Stimulated activated CD8-positive, alpha-beta memory T cell treated with anti-CD3 and anti-CD28 coated beads, Interleukin-15, amount 100 ng/mL, for 48 hours (primary cell): ENCODE data around the gene FRAT1.
"Not testable (repeated sequence)": the region's sequence is repeated elsewhere in the genome, so short reads cannot be mapped to it uniquely, and the experiment has no call there.

Experiments
- DNase-seq, 2 donors: peaks; one replicate each; pipeline ENCODE4 v3.0.0-alpha.2; 2020; ENCODE audit warnings: low read depth in 2 of 2

The FRAT1 gene

DNA sequence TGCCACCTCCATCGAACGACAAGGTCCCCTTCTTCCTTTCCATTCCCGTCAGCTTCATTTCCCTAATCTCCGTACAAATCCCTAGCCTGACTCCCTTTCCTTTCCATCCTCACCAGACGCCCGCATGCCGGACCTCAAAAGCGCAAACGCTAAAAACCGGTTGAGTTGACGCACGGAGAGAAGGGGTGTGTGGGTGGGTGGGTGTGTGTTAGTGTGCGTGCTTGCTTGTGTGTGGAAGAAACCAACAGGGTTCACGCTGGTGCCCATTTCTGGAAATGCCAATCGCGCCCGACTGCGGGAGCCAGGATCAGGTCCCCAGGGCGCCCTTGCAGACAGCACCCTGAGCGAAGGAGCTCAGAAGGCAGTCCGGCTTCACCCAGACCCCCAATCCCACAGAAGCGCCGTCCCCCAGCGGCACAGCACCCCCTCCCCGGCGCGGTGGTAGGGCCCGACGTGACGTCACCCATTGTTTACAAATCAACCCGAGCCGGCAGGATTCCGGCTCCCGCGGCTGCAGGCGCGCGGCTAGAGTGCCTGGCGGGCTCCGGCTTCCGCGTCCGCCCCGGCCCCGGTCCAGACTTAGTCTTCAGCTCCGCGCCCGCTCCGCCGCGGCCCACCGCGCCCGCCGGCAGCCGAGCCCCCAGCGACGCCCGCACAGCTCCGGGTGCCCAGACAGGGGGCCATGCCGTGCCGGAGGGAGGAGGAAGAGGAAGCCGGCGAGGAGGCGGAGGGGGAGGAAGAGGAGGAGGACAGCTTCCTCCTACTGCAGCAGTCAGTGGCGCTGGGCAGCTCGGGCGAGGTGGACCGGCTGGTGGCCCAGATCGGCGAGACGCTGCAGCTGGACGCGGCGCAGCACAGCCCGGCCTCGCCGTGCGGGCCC lies at the start of gene FRAT1:
Gene FRAT1, plus strand, starts transcription at position 500 of the 880 bp plus-strand sequence. Its CDS starts 183 bp downstream, at position 683.
- peak; percentile 71 to 76 for DNase-seq

DNA sequence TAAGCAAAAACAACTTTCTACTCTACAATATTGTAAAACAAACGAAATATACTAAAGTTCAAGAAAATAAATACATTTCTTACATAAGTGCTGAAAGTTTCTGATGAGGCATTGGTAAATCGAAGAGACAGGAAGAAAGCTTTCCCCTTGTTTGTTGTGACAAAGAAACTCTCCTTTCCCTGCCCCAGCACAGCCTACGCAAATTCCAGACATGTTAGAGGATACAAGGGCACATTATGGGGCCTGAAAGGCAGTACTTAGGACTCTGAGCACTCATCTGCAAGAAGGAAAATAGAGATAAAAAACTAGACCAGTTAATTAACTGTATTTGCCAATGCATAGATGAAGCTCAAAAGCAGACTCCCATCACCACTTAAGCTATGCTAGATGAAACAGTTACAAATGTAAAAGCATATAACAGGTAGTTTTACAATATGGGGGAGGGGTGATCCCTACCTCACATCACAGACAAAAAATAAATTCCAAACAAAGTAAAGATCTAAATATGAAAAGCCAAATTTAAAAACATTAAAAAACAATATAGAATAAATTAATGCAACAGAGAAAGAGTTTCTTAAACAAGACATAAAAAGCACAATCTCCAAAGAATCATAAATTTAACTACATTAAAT lies 48.4 kb upstream of the FRAT1 start:
- DNase-seq = no peak

- DNase-seq = no peak
Observed at GRCh38 chr10:97273700-97274099, 45.4 kb upstream of the FRAT1 start.

GRCh38 chr10:97274828-97275227 lies 44.2 kb upstream of the FRAT1 start:
- no peak for DNase-seq

- DNase-seq = no peak
Observed at GRCh38 chr10:97277551-97277950, 41.5 kb upstream of the FRAT1 start.

- DNase-seq = no peak
Observed at GRCh38 chr10:97278491-97278989, 40.5 kb upstream of the FRAT1 start.

- no peak for DNase-seq
Observed at GRCh38 chr10:97279121-97279815, 39.8 kb upstream of the FRAT1 start.

DNA sequence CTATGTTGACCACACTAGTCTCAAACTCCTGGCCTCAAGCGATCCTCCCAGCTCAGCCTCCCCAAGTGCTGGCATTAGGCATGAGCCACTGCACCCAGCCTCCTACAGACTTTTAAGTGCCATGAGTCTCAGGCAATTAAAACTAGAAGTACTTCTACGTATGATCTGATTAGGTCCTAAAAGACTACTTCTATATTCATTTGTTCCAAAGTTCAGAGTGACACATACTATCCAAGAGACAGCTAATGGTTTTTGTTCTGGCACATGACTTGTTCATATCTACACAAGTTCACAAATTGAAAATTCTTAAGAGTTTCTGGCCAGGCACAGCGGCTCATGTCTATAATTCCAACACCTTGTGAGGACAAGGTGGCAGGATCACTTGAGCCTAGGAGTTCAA lies 38.3 kb upstream of the FRAT1 start:
- no peak for DNase-seq

DNA sequence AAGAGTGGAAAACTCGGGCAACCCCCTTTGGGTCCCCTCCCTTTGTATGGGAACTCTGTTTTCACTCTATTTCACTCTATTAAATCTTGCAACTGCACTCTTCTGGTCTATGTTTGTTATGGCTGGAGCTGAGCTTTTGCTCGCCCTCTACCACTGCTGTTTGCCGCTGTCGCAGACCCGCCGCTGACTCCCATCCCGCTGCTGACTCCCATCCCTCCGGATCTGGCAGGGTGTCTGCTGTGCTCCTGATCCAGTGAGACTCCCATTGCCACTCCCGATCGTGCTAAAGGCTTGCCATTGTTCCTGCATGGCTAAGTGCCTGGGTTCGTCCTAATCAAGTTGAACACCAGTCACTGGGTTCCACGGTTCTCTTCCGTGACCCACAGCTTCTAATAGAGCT lies 29.0 kb upstream of the FRAT1 start:
- not testable (repeated sequence) for DNase-seq

DNA sequence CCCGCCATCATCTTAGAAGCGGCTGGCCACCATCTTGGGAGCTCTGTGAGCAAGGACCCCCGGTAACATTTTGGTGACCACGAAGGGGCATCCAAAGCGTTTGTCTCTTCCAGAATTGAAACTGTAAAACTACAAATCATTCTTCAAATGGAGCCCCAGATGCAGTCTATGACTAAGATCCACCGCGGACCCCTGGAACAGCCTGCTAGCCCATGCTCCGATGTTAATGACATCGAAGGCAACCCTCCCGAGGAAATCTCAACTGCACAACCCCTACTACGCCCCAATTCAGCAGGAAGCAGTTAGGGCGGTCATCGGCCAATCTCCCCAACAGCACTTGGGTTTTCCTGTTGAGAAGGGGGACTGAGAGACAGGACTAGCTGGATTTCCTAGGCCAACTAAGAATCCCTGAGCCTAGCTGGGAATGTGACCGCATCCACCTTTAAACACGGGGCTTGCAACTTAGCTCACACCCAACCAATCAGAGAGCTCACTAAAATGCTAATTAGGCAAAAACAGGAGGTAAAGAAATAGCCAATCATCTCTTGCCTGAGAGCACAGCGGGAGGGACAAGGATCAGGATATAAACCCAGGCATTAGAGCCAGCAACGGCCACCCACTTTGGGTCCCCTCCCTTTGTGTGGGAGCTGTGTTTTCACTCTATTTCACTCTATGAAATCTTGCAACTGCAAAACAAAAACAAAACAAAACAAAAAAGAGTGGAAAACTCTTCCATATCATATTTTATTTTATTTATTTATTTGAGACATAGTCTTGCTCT lies 28.3 kb upstream of the FRAT1 start:
- DNase-seq = not testable (repeated sequence)

DNA sequence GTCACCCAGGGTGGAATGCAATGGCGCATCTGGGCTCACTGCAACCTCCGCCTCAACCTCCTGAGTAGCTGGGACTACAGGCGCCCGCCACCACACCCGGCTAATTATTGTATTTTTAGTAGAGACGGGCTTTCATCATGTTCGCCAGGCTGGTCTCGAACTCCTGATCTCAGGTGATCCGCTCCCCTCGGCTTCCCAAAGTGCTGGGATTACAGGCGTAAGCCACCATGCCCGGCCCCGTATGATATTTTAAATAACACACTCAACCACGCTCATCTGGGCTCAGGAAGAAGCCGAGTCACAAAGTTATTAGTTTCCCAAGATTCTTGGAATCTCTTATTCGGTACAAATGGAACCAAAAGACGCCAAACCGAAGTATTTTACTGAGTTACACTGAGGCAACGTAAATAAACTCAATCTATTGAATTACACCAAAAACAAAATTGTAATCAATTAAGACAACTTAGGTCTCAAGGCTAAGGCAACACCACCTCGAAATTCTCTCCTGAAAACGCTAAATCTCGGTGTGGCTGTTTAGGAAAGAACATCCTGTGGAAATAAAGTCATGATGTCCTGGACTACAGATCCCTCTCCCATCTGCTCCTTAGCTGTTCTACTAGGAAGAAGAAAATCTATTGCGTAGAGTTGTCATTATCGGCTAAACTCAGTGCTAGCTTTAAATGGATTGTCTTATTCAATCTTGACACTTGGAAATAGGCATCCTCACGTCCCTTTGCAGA lies 27.5 kb upstream of the FRAT1 start:
- DNase-seq = no peak

- DNase-seq = peak; percentile 89 to 91
Observed at GRCh38 chr10:97292097-97292861, 26.8 kb upstream of the FRAT1 start, which contains the start of gene ARHGAP19. Gene ARHGAP19 (minus strand): TSS chr10:97292637. CDS start chr10:97292627, 10 bp downstream.

DNA sequence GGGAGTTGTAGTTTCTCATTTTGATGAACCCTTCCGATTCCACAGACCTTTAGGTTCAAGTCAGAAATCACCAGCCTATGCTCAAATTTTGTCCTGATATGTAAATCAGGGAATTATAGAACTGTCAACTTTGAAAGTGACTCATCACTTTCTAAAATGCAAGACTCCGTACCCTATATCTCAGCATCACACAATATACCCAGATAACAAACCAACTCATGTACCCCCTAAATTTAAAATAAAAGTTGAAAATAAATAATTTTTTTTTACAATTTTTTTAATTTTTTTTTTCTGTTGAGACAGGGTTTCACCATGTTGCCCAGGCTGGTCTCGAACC lies 26.2 kb upstream of the FRAT1 start:
- DNase-seq = no peak

GRCh38 chr10:97297556-97298222 lies 21.4 kb upstream of the FRAT1 start:
- no peak for DNase-seq

GRCh38 chr10:97298223-97298571 lies 20.9 kb upstream of the FRAT1 start:
- DNase-seq = no peak

- no peak for DNase-seq
Observed at GRCh38 chr10:97300980-97301379, 18.1 kb upstream of the FRAT1 start.

DNA sequence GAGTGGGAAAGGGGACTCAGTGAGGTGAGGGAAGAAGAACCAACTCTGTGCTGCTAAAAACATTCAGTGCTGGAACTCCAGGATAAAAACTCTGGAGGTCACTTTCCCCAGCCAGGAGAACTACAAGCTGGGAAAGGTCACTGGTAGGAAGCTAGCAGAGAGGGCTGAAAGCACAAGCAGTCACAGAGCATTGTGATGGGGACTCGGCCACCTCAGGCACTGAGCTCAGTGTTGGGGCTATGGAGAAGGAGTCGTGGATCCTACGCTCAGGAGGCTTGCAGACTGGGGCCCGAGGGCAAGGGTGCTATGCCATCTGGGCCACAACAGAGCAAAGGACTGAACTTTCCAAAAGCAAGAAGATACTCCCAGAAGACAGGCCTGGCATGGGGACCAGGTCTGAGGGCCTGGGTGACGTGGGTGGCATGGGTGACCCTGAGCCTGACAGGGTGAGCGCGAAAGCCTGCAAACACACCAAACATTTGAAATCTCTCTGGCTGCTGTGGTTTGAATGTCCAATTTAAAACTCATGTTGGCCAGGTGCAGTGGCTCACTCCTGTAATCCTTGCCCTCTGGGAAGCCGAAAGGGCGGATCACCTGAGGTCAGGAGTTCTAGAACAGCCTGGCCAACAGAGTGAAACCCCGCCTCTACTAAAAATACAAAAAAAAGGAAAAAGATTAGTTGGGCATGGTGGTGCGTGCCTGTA lies 16.8 kb upstream of the FRAT1 start:
- DNase-seq = no peak

- DNase-seq = no peak
Observed at GRCh38 chr10:97307441-97307840, 11.6 kb upstream of the FRAT1 start.
